ENCODE results near the gene HOTAIR. TPM values are rescaled to one million over a fixed set of nuclear protein-coding genes. Genes with fewer than 3 reads are reported as not detected.

The HOTAIR gene
- total and polyA plus RNA-seq, 2 donors (not counting 1 experiment from before 2014, with no cell fraction given) = not detected

- Histone ChIP-seq H3K4me3 (replicated peaks in 1 of 4; ENCODE audit: control extremely low read depth in 1 of 4, insufficient read depth in 1 of 4, low read depth in 3 of 4, low read length in 4 of 4) (no peak overlapping the region), H3K9ac (ENCODE audit: insufficient read depth, low read length) (no peak overlapping the region), H3K36me3 (ENCODE audit: control insufficient read depth, insufficient read depth, low read length) (no peaks in the 10 kb centered on the region), H2AFZ (ENCODE audit: low read length) (no peak overlapping the region), H3K4me1 (ENCODE audit: control insufficient read depth, extremely low read depth, insufficient read depth, low read length) (no peaks in the 10 kb centered on the region), H4K20me1 (ENCODE audit: control insufficient read depth, extremely low read depth, insufficient read depth, low read length) (no peaks in the 10 kb centered on the region), H3K27ac (ENCODE audit: insufficient read depth, low read length) (no peak overlapping the region), H3K4me2 (ENCODE audit: extremely low read depth, insufficient read depth, low read length) (no peak overlapping the region), H3K79me2 (ENCODE audit: control insufficient read depth, insufficient read depth, low read length) (no peaks in the 10 kb centered on the region), H3K9me3 (ENCODE audit: control insufficient read depth, insufficient read depth, low read depth, low read length) (no peaks in the 10 kb centered on the region), H3K27me3 (ENCODE audit: control insufficient read depth, insufficient read depth, low read length) (peaks cover 78% of the 10 kb centered on the region)
- DNase-seq (ENCODE audit: low read depth in 2 of 2) = no peak
- peak; percentile 25 for TF ChIP-seq EZH2 (IDR thresholded peaks at IDR 0.05; ENCODE audit: low read length, missing control alignments)
- no peak for TF ChIP-seq CTCF (conservative IDR thresholded peaks at IDR 0.05 in 1 of 2, IDR thresholded peaks at IDR 0.05 in 1 of 2; ENCODE audit: low read depth in 1 of 2, low read length in 2 of 2)
Measured at GRCh38 chr12:54002278-54002914, 27.6 kb upstream of the HOTAIR start.

- Histone ChIP-seq H3K4me3 (replicated peaks in 1 of 4; ENCODE audit: control extremely low read depth in 1 of 4, insufficient read depth in 1 of 4, low read depth in 3 of 4, low read length in 4 of 4) (no peak overlapping the region), H3K36me3 (ENCODE audit: control insufficient read depth, insufficient read depth, low read length) (no peaks in the 10 kb centered on the region), H3K27me3 (ENCODE audit: control insufficient read depth, insufficient read depth, low read length) (peaks cover 77% of the 10 kb centered on the region), H3K4me1 (ENCODE audit: control insufficient read depth, extremely low read depth, insufficient read depth, low read length) (no peaks in the 10 kb centered on the region), H2AFZ (ENCODE audit: low read length) (no peak overlapping the region), H3K27ac (ENCODE audit: insufficient read depth, low read length) (no peak overlapping the region), H3K4me2 (ENCODE audit: extremely low read depth, insufficient read depth, low read length) (no peak overlapping the region), H3K9ac (ENCODE audit: insufficient read depth, low read length) (no peak overlapping the region), H3K9me3 (ENCODE audit: control insufficient read depth, insufficient read depth, low read depth, low read length) (no peaks in the 10 kb centered on the region), H3K79me2 (ENCODE audit: control insufficient read depth, insufficient read depth, low read length) (no peaks in the 10 kb centered on the region), H4K20me1 (ENCODE audit: control insufficient read depth, extremely low read depth, insufficient read depth, low read length) (no peaks in the 10 kb centered on the region)
- no peak for TF ChIP-seq CTCF (conservative IDR thresholded peaks at IDR 0.05 in 1 of 2, IDR thresholded peaks at IDR 0.05 in 1 of 2; ENCODE audit: low read depth in 1 of 2, low read length in 2 of 2)
- no peak for TF ChIP-seq EZH2 (IDR thresholded peaks at IDR 0.05; ENCODE audit: low read length, missing control alignments)
- DNase-seq (ENCODE audit: low read depth in 2 of 2) = no peak
Measured at GRCh38 chr12:54001283-54002187, 26.8 kb upstream of the HOTAIR start.
